WTC11 (cell line): ENCODE results near the gene RAB6A. TPM values are rescaled to one million over a fixed set of nuclear protein-coding genes. Genes with fewer than 3 reads are reported as not detected.
"Not testable (repeated sequence)": the region's sequence is repeated elsewhere in the genome, so short reads cannot be mapped to it uniquely, and the experiment has no call there.

Source experiments
- ATAC-seq: fragments of 200-7000 bp; cut with Tn5 transposase; 2 replicates; pipeline ENCODE4 v1.10.0; 2021; ENCODE audit warnings: mild to moderate bottlenecking, moderate library complexity
- CTCF ChIA-PET: fragments of 300-600 bp; sonication (Branson Sonifier 250); formaldehyde crosslinking; loops from one replicate; lab custom pipeline; 2021; ENCODE audit warnings: antibody characterized with exemption; lab: Charles Lee
- POLR2A ChIA-PET: fragments of 350-600 bp; sonication (Branson Sonifier 250); formaldehyde crosslinking; loops from one replicate; lab custom pipeline; 2021; ENCODE audit warnings: antibody characterized with exemption; lab: Charles Lee
- DNase-seq: peaks from one replicate; pipeline ENCODE4 v3.0.0; 2021; ENCODE audit warnings: low spot score
- H3K27ac Mint-ChIP-seq: 2 replicates; pipeline ENCODE4 v1.8.0; 2021; ENCODE audit warnings: mixed read lengths
- H3K27me3 Mint-ChIP-seq: 2 replicates; pipeline ENCODE4 v1.8.0; 2021; ENCODE audit warnings: low read depth, mild to moderate bottlenecking, moderate library complexity, mixed read lengths
- H3K36me3 Mint-ChIP-seq: 2 replicates; pipeline ENCODE4 v1.8.0; 2021; ENCODE audit warnings: mixed read lengths
- H3K4me1 Mint-ChIP-seq: 2 replicates; pipeline ENCODE4 v1.8.0; 2022; ENCODE audit warnings: mixed read lengths
- H3K4me3 Mint-ChIP-seq: 2 replicates; pipeline ENCODE4 v1.8.0; 2021; ENCODE audit warnings: mild to moderate bottlenecking, moderate library complexity, mixed read lengths
- H3K9me3 Mint-ChIP-seq: 2 replicates; pipeline ENCODE4 v1.8.0; 2021; ENCODE audit warnings: mixed read lengths
- CDX4 ChIP-seq: fragments of 250-450 bp; sonication (Bioruptor Pico); IDR thresholded peaks from 2 replicates; pipeline ENCODE4 v1.9.0; 2021; ENCODE audit warnings: moderate library complexity, mild to moderate bottlenecking, inconsistent platforms, borderline replicate concordance
- CTCF ChIP-seq: fragments of 200-600 bp; IDR thresholded peaks from 2 replicates; pipeline ENCODE4 v1.8.0; 2022; ENCODE audit warnings: antibody characterized with exemption
- GTF2I ChIP-seq: fragments of 250-450 bp; sonication (Bioruptor Pico); conservative IDR thresholded peaks from 2 replicates; pipeline ENCODE4 v1.4.0; 2021; ENCODE audit warnings: mild to moderate bottlenecking
- PRDM15 ChIP-seq: sonication (generic); formaldehyde crosslinking; IDR thresholded peaks from 2 replicates; pipeline ENCODE4 v1.8.0; 2022; ENCODE audit warnings: missing genetic modification reagents
- SOX15 ChIP-seq: fragments of 250-450 bp; sonication (Bioruptor Pico); IDR thresholded peaks from 2 replicates; pipeline ENCODE4 v1.9.0; 2021; ENCODE audit warnings: mild to moderate bottlenecking
- ZNF232 ChIP-seq: sonication (generic); formaldehyde crosslinking; IDR thresholded peaks from 2 replicates; pipeline ENCODE4 v1.8.0; 2022; ENCODE audit warnings: mild to moderate bottlenecking, missing genetic modification reagents
- ZNF281 ChIP-seq: sonication (generic); formaldehyde crosslinking; IDR thresholded peaks from 2 replicates; pipeline ENCODE4 v1.8.0; 2023; ENCODE audit warnings: mild to moderate bottlenecking, missing genetic modification reagents
- ZNF425 ChIP-seq: fragments of 250-450 bp; sonication (Bioruptor Pico); conservative IDR thresholded peaks from 2 replicates; pipeline ENCODE4 v1.9.0; 2021; ENCODE audit warnings: mild to moderate bottlenecking
- ZNF512 ChIP-seq: sonication (generic); formaldehyde crosslinking; IDR thresholded peaks from 2 replicates; pipeline ENCODE4 v1.8.1; 2022; ENCODE audit warnings: missing genetic modification reagents, borderline replicate concordance
- ZNF532 ChIP-seq: fragments of 250-450 bp; sonication (Bioruptor Pico); IDR thresholded peaks from 2 replicates; pipeline ENCODE4 v1.9.0; 2021; ENCODE audit warnings: mild to moderate bottlenecking, borderline replicate concordance
- total RNA-seq: library from RNA; stranded (reverse); gene quantifications from 3 replicates; pipeline ENCODE4 v1.2.3, GENCODE V29; 2021

RAB6A gene
- total RNA-seq, 1 experiment from 2014 or later = 107 TPM

- TF ChIP-seq ZNF425 (CRISPR knock-in tag) (no peak), ZNF281 (CRISPR knock-in tag) (no peak), ZNF532 (CRISPR knock-in tag) (no peak), ZNF232 (CRISPR knock-in tag) (no peak), PRDM15 (no peak), CTCF (no peak), SOX15 (CRISPR knock-in tag) (no peak), ZNF512 (no peak), GTF2I (CRISPR knock-in tag) (no peak), CDX4 (CRISPR knock-in tag) (no peak)
Measured at GRCh38 chr11:73680687-73681086, 80.2 kb downstream of the RAB6A start (continued).

- H3K4me3 Mint-ChIP-seq, H3K27me3 Mint-ChIP-seq, H3K27ac Mint-ChIP-seq, POLR2A ChIA-PET, DNase-seq, H3K4me1 Mint-ChIP-seq, H3K9me3 Mint-ChIP-seq: not testable (repeated sequence)
- CTCF ChIA-PET = interaction anchor here (0.6 to 1.3 kb wide), 3 partner anchors 15 to 255 kb away, joined by 3 read pairs; no protein-coding TSS in a partner anchor
- H3K36me3 Mint-ChIP-seq = peaks cover 14% of the 10 kb centered on the region
- peak; percentile 47; the same call in 1 of the 2 replicates for ATAC-seq
Measured at GRCh38 chr11:73676552-73676951, 84.3 kb downstream of the RAB6A start.
